ENCODE results near the gene ELL2. TPM values are rescaled to one million over a fixed set of nuclear protein-coding genes. Genes with fewer than 3 reads are reported as not detected.

Gene ELL2
- total and polyA plus RNA-seq, 2 experiments from 2014 or later, result 18.7 to 41.8 TPM

DNA sequence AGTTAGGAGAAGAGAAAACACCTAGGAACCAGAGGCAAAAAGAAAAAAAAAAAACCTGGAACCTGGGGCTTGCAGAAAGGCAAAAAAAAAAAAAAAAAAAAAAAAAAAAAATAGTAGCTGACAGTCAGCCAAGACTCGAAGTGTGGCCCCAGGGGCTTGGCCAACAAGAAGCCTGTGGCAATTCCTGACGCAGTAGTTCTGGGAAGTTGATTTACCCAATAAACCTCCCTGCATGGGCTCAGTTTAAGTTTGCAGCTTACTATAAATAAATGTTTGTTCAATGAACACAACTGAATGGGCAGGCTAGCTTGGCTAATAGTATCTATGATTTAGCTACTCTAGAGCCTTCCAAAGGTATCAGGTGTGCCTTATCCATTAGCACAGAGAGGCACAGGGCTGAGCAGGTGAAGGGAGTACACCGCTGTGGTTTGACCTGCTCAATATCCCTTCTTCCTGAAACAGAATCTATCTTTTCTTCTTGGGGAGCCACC lies 117.9 kb downstream of the ELL2 start:
- Histone ChIP-seq H3K9me3 (ENCODE audit: low read depth) (no peaks in the 10 kb centered on the region), H3K27ac (no peak overlapping the region), H3K36me3 (no peaks in the 10 kb centered on the region), H3K4me3 (no peak overlapping the region), H3K27me3 (no peaks in the 10 kb centered on the region), H3K4me1 (ENCODE audit: low read depth) (no peaks in the 10 kb centered on the region)
- TF ChIP-seq, protein P1, sequence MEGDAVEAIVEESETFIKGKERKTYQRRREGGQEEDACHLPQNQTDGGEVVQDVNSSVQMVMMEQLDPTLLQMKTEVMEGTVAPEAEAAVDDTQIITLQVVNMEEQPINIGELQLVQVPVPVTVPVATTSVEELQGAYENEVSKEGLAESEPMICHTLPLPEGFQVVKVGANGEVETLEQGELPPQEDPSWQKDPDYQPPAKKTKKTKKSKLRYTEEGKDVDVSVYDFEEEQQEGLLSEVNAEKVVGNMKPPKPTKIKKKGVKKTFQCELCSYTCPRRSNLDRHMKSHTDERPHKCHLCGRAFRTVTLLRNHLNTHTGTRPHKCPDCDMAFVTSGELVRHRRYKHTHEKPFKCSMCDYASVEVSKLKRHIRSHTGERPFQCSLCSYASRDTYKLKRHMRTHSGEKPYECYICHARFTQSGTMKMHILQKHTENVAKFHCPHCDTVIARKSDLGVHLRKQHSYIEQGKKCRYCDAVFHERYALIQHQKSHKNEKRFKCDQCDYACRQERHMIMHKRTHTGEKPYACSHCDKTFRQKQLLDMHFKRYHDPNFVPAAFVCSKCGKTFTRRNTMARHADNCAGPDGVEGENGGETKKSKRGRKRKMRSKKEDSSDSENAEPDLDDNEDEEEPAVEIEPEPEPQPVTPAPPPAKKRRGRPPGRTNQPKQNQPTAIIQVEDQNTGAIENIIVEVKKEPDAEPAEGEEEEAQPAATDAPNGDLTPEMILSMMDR (IDR thresholded peaks at IDR 0.05; ENCODE audit: low read depth, low read length), result no peak
- peak in 1 of 2 donors; percentile 87 for DNase-seq (ENCODE audit: low read depth in 1 of 2, low spot score in 1 of 2)

DNA sequence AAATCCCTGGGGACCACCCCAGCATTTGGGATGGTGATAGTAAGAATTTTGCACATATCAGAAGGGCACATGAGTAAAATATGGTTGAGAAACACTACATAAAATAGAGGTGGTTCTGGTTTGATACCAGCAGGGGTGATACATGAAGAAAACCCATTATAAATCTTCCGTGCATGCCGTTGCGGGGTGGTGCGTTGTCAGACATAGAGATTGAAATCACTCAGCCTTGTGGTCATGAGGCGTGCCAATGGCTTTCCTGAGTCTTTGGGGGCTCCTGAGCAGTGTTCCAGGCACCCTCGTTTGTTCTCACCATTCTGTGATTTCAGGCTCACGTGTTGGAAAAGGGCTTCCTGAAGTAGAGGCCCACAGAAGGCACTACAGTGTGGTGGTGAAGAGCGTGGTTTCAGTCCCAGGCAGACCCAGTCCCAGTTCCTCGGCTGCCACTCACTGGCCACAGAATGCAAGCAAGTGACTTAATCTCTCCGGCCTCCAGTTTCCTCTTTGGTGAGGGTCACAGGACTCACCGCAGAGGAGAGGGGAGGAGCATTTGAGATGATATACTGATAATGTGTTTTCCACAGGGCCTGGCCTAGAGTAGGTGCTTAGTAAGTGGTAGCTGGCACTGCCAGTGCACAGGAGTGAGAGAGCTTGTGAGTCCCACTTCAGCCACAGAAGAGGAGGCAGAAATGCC lies 118.7 kb downstream of the ELL2 start:
- no peaks in the 10 kb centered on the region for H3K4me1 ChIP-seq (ENCODE audit: low read depth)
- H3K36me3 ChIP-seq, result no peaks in the 10 kb centered on the region
- H3K9me3 ChIP-seq (ENCODE audit: low read depth), result no peaks in the 10 kb centered on the region
- peak; percentile 51 to 77 for DNase-seq (ENCODE audit: low read depth in 1 of 2, low spot score in 1 of 2)
- H3K27ac ChIP-seq, result no peak overlapping the region
- no peaks in the 10 kb centered on the region for H3K27me3 ChIP-seq
- TF ChIP-seq, protein P1 (IDR thresholded peaks at IDR 0.05; ENCODE audit: low read depth, low read length), result peak; percentile 27
- H3K4me3 ChIP-seq, result no peak overlapping the region

DNA sequence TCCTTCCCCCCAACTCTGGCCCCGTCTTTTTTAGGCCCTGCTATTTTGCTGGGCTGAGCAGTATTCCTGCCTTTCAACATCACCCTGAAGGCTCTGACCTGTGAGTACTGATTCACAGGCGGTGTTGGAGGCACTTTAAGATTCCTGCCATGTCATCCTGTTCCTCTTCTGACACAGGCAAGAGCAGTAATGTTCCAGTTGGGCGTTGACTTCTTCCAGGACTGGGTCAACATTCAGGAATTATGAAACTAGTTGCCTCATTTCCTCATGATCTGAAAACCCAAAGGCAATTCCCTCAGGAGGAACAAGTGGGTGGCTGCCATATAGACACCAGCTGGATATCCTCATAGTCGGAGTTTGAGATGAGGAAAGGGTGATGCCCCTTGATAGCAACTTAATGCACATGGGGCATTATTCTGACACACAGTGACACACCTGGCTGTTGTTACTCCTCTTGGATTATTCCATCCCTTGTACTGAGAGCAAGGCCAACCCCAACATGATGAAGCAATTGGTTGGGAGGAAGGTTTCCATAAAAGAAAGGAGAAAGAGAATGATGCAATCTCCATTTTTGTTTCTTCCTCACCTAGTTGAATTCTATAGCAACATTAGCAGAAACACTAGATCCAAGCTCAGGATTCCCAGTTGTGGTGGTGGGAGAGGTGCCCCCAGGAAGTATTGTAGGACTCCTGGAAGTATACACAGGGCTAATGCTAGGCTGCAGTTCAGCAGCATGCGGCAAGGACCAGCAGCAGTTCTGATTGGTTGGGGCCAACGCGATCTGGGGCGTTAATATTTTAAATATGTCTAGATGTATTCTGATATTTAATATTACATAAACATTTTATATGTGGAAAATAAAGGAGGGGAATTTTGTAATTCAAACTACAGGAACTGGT lies 119.5 kb downstream of the ELL2 start:
- Histone ChIP-seq H3K27ac (no peak overlapping the region), H3K4me3 (no peak overlapping the region), H3K27me3 (no peaks in the 10 kb centered on the region), H3K9me3 (ENCODE audit: low read depth) (no peaks in the 10 kb centered on the region), H3K36me3 (no peaks in the 10 kb centered on the region), H3K4me1 (ENCODE audit: low read depth) (no peaks in the 10 kb centered on the region)
- DNase-seq (ENCODE audit: low read depth in 1 of 2, low spot score in 1 of 2), result peak in 1 of 2 donors; percentile 92
- TF ChIP-seq, protein P1 (IDR thresholded peaks at IDR 0.05; ENCODE audit: low read depth, low read length), result no peak

DNA sequence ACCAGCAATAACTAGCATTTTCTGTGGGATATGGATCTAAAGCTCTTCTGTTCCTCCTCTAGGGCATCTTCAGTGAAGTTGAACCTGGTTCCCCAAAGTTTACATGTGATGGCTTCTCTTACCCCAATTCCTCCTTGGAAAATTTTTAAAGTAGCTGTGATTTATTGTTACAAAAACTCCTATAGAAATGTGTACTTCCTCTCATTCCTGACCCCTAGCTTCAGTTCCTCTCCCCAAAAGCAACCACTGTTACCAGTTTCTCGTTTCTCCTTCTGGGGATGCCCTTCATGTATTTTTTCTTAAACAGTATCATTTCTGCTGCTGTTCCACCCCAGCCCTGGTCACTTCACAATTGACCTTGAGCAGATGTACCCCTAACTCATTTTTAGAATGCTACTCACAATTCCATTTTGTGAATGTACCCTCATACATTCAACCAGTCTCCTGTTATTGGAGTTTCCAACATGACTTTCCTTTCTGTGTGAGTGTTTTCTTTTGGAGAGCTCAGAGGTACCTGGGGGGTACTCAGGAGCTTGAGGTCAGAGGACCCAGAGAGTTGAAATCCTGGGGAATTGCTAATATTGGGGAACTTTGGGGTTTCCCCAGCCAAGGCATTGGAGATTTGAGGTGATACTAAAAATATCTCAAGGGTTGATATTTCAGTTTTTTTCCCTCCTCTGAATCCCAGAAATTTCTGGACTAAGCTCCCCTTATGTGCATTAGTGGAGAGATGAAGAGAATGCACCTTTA lies 120.5 kb downstream of the ELL2 start:
- Histone ChIP-seq H3K36me3 (no peaks in the 10 kb centered on the region), H3K27me3 (no peaks in the 10 kb centered on the region), H3K4me3 (no peak overlapping the region), H3K9me3 (ENCODE audit: low read depth) (no peaks in the 10 kb centered on the region), H3K27ac (no peak overlapping the region), H3K4me1 (ENCODE audit: low read depth) (no peaks in the 10 kb centered on the region)
- DNase-seq (ENCODE audit: low read depth in 1 of 2, low spot score in 1 of 2), result no peak
- TF ChIP-seq, protein P1 (IDR thresholded peaks at IDR 0.05; ENCODE audit: low read depth, low read length), result no peak

DNA sequence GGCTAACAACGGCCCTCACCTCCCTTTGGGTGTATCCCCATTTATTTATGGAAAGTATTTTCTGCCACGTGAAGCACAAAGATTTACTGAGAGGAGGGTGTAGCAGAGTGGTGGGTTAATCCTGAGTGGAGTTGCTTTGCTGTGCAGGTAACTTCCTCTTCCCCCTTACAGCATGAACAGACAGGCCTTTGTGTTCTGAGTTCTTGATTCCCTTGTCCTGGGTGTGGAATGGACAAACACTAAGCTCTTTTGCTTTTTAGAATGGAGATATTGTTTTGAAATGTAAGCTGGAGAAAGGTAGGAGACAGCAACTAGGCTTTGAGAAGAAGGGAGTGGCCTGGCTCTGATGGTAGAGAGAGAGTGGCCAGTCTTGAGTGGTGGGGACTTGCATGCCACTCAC lies 122.0 kb downstream of the ELL2 start:
- H3K4me3 ChIP-seq, result no peak overlapping the region
- no peak for DNase-seq (ENCODE audit: low read depth in 1 of 2, low spot score in 1 of 2)
- H3K36me3 ChIP-seq, result no peaks in the 10 kb centered on the region
- no peak overlapping the region for H3K27ac ChIP-seq
- no peaks in the 10 kb centered on the region for H3K27me3 ChIP-seq
- H3K4me1 ChIP-seq (ENCODE audit: low read depth), result no peaks in the 10 kb centered on the region
- TF ChIP-seq, protein P1 (IDR thresholded peaks at IDR 0.05; ENCODE audit: low read depth, low read length), result no peak
- H3K9me3 ChIP-seq (ENCODE audit: low read depth), result no peaks in the 10 kb centered on the region
